SK-N-SH treated with all-trans-retinoic acid at 6 μM for 48 hours (cell line): ENCODE results near the gene P2RY6.

Experiments used
- CSRNP3 ChIP-seq: fragments of 250-450 bp; sonication (Bioruptor Pico); IDR thresholded peaks from 2 replicates; pipeline ENCODE4 v1.5.1; 2021; ENCODE audit warnings: mild to moderate bottlenecking, moderate library complexity
- ISL1 ChIP-seq: fragments of 250-450 bp; sonication (Bioruptor Pico); IDR thresholded peaks from 2 replicates; pipeline ENCODE4 v2.1.2; 2022; ENCODE audit warnings: mild to moderate bottlenecking, moderate library complexity
- PATZ1 ChIP-seq: fragments of 250-450 bp; sonication (Bioruptor Pico); IDR thresholded peaks from 2 replicates; pipeline ENCODE4 v1.8.0; 2020; ENCODE audit warnings: mild to moderate bottlenecking, moderate library complexity, borderline replicate concordance
- POU6F1 ChIP-seq: fragments of 250-450 bp; sonication (Bioruptor Pico); IDR thresholded peaks from 2 replicates; pipeline ENCODE4 v1.8.0; 2021; ENCODE audit warnings: low read depth, mild to moderate bottlenecking, moderate library complexity, borderline replicate concordance
- RARB ChIP-seq: fragments of 250-450 bp; sonication (Bioruptor Pico); IDR thresholded peaks from 2 replicates; pipeline ENCODE4 v1.8.0; 2021; ENCODE audit warnings: mild to moderate bottlenecking, moderate library complexity
- SNAI2 ChIP-seq: fragments of 250-450 bp; sonication (Bioruptor Pico); IDR thresholded peaks from 2 replicates; pipeline ENCODE4 v1.5.0; 2020; ENCODE audit warnings: mild to moderate bottlenecking, moderate library complexity
- TCF4 ChIP-seq: fragments of 250-450 bp; sonication (Bioruptor Pico); IDR thresholded peaks from 2 replicates; pipeline ENCODE4 v1.8.0; 2021; ENCODE audit warnings: mild to moderate bottlenecking, moderate library complexity, borderline replicate concordance
- TSHZ2 ChIP-seq: fragments of 250-450 bp; sonication (Bioruptor Pico); IDR thresholded peaks from 2 replicates; pipeline ENCODE4 v1.5.0; 2020; ENCODE audit warnings: mild to moderate bottlenecking, moderate library complexity
- ZC3H10 ChIP-seq: fragments of 250-450 bp; sonication (Bioruptor Pico); IDR thresholded peaks from 2 replicates; pipeline ENCODE4 v1.5.1; 2021; ENCODE audit warnings: mild to moderate bottlenecking, moderate library complexity
- ZFP3 ChIP-seq: fragments of 250-450 bp; sonication (Bioruptor Pico); IDR thresholded peaks from 2 replicates; pipeline ENCODE4 v1.5.0; 2020; ENCODE audit warnings: mild to moderate bottlenecking, moderate library complexity
- ZFP30 ChIP-seq: fragments of 450-650 bp; formaldehyde crosslinking; IDR thresholded peaks from 2 replicates; pipeline ENCODE4 v1.5.0; 2022; ENCODE audit warnings: mild to moderate bottlenecking, moderate library complexity
- ZNF70 ChIP-seq: fragments of 450-650 bp; formaldehyde crosslinking; IDR thresholded peaks from 2 replicates; pipeline ENCODE4 v1.5.0; 2020; ENCODE audit warnings: mild to moderate bottlenecking, moderate library complexity

GRCh38 chr11:73233692-73234470 lies 38.3 kb upstream of the P2RY6 start:
- TF ChIP-seq CSRNP3 (CRISPR knock-in tag) (no peak), ISL1 (CRISPR knock-in tag) (no peak), ZFP30 (CRISPR knock-in tag) (no peak), POU6F1 (no peak), SNAI2 (CRISPR knock-in tag) (no peak), TSHZ2 (CRISPR knock-in tag) (no peak), RARB (CRISPR knock-in tag) (no peak), ZC3H10 (no peak), ZNF70 (CRISPR knock-in tag) (no peak), ZFP3 (CRISPR knock-in tag) (no peak), PATZ1 (CRISPR knock-in tag) (no peak), TCF4 (CRISPR knock-in tag) (no peak)
